HCT116 (cell line): ENCODE measurements around the gene LRRC53.

Experiments used
- EGR1 ChIP-seq: IDR thresholded peaks from 2 replicates; pipeline ENCODE4 v1.6.1; 2012; ENCODE audit warnings: low read depth
- JUND ChIP-seq: IDR thresholded peaks from 2 replicates; pipeline ENCODE4 v1.6.1; 2012
- POLR2A ChIP-seq: IDR thresholded peaks from 2 replicates; pipeline ENCODE4 v1.7.0; 2011; ENCODE audit warnings: borderline replicate concordance; ENCODE audit not compliant: insufficient read depth, insufficient read length; ENCODE audit errors: extremely low read depth
- POLR2AphosphoS5 ChIP-seq: IDR thresholded peaks from 2 replicates; pipeline ENCODE4 v1.6.1; 2011; ENCODE audit warnings: mild to moderate bottlenecking, low read depth, low read length, moderate library complexity
- RAD21 ChIP-seq: IDR thresholded peaks from 2 replicates; pipeline ENCODE4 v1.6.1; 2012; ENCODE audit warnings: low read depth, mild to moderate bottlenecking
- SIN3A ChIP-seq: IDR thresholded peaks from 2 replicates; pipeline ENCODE4 v1.6.1; 2012; ENCODE audit warnings: low read depth
- TF ChIP-seq, protein P1 (sequence below): IDR thresholded peaks from 2 replicates; pipeline ENCODE4 v1.6.1; 2012
- TF ChIP-seq, protein P2 (sequence below), 3 experiments: fragments of 200-600 bp in 1 of 3; sonication (generic) in 1 of 3; IDR thresholded peaks in 2 of 3; conservative IDR thresholded peaks in 1 of 3; 2 replicates each; pipeline ENCODE4 v1.5.1; 2012 to 2017; ENCODE audit warnings: low read depth in 2 of 3, low read length in 2 of 3, antibody characterized with exemption in 1 of 3, borderline replicate concordance in 1 of 3, control low read depth in 1 of 3, mild to moderate bottlenecking in 1 of 3, mixed read lengths in 1 of 3, mixed run types in 1 of 3, moderate library complexity in 1 of 3; ENCODE audit not compliant: insufficient read depth in 1 of 3

DNA sequence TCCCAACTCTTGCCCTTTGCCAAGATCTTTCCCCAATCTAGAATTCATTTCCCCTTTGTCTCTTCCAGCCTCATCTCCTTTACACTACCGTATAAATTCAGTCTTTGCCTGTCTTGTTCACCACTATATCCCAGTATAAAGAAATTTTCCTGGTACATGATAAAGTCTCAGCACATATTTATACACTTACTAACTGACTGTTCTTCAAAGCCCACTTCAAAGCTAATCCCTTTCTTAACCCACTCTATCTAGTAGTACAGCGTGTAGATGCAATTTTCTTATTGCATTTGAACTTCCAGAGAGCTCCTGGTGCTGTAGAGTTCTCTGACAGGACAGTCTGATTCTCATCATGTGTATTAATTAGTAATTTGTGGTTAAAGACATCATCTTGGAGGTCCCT lies 78.1 kb downstream of the LRRC53 start:
- TF ChIP-seq, protein P1, sequence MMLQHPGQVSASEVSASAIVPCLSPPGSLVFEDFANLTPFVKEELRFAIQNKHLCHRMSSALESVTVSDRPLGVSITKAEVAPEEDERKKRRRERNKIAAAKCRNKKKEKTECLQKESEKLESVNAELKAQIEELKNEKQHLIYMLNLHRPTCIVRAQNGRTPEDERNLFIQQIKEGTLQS = no peak
- TF ChIP-seq, protein P2, sequence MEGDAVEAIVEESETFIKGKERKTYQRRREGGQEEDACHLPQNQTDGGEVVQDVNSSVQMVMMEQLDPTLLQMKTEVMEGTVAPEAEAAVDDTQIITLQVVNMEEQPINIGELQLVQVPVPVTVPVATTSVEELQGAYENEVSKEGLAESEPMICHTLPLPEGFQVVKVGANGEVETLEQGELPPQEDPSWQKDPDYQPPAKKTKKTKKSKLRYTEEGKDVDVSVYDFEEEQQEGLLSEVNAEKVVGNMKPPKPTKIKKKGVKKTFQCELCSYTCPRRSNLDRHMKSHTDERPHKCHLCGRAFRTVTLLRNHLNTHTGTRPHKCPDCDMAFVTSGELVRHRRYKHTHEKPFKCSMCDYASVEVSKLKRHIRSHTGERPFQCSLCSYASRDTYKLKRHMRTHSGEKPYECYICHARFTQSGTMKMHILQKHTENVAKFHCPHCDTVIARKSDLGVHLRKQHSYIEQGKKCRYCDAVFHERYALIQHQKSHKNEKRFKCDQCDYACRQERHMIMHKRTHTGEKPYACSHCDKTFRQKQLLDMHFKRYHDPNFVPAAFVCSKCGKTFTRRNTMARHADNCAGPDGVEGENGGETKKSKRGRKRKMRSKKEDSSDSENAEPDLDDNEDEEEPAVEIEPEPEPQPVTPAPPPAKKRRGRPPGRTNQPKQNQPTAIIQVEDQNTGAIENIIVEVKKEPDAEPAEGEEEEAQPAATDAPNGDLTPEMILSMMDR (IDR thresholded peaks at IDR 0.05 in 2 of 3, conservative IDR thresholded peaks at IDR 0.05 in 1 of 3; ENCODE audit: borderline replicate concordance in 1 of 3, insufficient read depth in 1 of 3, low read depth in 2 of 3, low read length in 2 of 3) = no peak
- no peak for TF ChIP-seq SIN3A
- no peak for TF ChIP-seq JUND
- TF ChIP-seq RAD21 = no peak
- TF ChIP-seq POLR2A = no peak
- TF ChIP-seq EGR1 = no peak
- TF ChIP-seq POLR2AphosphoS5 = no peak
